Measurements from ENCODE around the gene LGI4. TPM values are rescaled to one million over a fixed set of nuclear protein-coding genes. Genes with fewer than 3 reads are reported as not detected.

The LGI4 gene
- total RNA-seq, 1 experiment from 2014 or later: 0.43 TPM

DNA sequence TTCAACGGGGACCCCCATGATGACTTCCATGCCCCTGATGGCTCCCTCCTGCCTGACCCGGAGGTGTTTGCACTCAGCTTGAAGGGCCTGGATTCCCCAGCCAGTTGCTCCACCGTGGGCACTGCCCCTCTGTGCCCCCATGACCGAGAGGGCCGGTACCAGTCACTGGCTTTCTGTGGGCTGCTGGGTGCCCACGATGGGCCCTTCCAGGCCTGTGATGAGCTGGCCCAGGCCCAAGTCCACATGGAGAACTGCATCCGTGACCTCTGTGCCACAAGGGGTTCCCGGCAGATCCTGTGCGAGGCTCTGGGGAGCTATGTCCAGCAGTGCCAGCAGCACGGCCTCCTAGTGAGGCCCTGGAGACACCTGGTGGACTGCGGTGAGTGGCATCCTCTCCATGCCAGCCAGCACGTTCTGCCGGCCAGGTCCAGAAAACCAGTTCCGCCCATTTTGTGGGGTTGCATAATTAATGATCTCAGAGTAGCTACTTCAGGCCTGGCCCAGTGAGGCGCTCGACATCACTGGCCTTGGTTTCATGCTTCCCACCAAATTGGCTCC, 54.2 kb downstream of the LGI4 start:
- H3K36me3 ChIP-seq (ENCODE audit: control insufficient read depth, insufficient read depth, low read length): no peaks in the 10 kb centered on the region
- H3K27me3 ChIP-seq (replicated peaks; ENCODE audit: control insufficient read depth, insufficient read depth, low read length): no peaks in the 10 kb centered on the region; the same call in 1 of the 2 replicates
- Mint-ChIP-seq H3K27me3 (ENCODE audit: insufficient read depth, unreplicated experiment) (no peaks in the 10 kb centered on the region), H3K4me1 (ENCODE audit: low read depth, unreplicated experiment) (no peaks in the 10 kb centered on the region), H3K4me3 (ENCODE audit: unreplicated experiment) (no peak overlapping the region), H3K36me3 (ENCODE audit: insufficient read depth, unreplicated experiment) (no peaks in the 10 kb centered on the region), H3K27ac (ENCODE audit: unreplicated experiment) (no peak overlapping the region), H3K9me3 (ENCODE audit: unreplicated experiment) (no peaks in the 10 kb centered on the region)
- H3K4me1 ChIP-seq: 0 out of 2 replicates have a peak, but pooled peaks cover 4% of the 10 kb centered on the region
- no TSS peak for BruUV-seq (replicated peaks)
- TF ChIP-seq, protein P1, sequence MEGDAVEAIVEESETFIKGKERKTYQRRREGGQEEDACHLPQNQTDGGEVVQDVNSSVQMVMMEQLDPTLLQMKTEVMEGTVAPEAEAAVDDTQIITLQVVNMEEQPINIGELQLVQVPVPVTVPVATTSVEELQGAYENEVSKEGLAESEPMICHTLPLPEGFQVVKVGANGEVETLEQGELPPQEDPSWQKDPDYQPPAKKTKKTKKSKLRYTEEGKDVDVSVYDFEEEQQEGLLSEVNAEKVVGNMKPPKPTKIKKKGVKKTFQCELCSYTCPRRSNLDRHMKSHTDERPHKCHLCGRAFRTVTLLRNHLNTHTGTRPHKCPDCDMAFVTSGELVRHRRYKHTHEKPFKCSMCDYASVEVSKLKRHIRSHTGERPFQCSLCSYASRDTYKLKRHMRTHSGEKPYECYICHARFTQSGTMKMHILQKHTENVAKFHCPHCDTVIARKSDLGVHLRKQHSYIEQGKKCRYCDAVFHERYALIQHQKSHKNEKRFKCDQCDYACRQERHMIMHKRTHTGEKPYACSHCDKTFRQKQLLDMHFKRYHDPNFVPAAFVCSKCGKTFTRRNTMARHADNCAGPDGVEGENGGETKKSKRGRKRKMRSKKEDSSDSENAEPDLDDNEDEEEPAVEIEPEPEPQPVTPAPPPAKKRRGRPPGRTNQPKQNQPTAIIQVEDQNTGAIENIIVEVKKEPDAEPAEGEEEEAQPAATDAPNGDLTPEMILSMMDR (IDR thresholded peaks at IDR 0.05; ENCODE audit: insufficient read depth in 1 of 2, low read depth in 1 of 2, low read length in 1 of 2, severe bottlenecking in 1 of 2, unreplicated experiment in 1 of 2): no peak
- H3K9me3 ChIP-seq: no peaks in the 10 kb centered on the region
- ChIA-PET POLR2A (no interaction called here), CTCF (no interaction called here)
- intact Hi-C loops (cut with micrococcal nuclease; ENCODE audit: unreplicated experiment): no loop called here
- DNase-seq: no peak
- H3K4me3 ChIP-seq (ENCODE audit: low read depth, low read length): no peak overlapping the region

DNA sequence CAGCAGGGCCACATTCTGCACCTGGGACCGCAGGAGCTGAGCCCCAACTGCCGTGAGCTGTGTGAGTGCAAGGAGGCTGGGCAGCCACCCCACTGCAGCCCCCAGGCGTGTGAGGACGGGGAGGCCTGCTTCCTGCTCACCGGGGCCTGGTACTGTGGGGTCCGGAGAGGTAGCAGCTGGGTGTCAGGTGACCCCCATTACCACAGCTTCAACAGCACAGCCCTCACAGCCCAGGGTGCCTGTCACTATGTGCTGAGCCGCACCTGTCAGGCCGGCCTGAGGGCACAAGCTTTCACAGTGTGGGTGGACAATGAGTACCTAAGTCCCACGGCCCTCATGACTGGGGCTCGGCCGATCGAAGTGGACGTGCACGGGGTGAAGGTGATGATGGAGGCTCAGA, 55.0 kb downstream of the LGI4 start:
- TF ChIP-seq, protein P1 (IDR thresholded peaks at IDR 0.05; ENCODE audit: insufficient read depth in 1 of 2, low read depth in 1 of 2, low read length in 1 of 2, severe bottlenecking in 1 of 2, unreplicated experiment in 1 of 2): no peak
- H3K4me1 Mint-ChIP-seq (ENCODE audit: low read depth, unreplicated experiment): no peaks in the 10 kb centered on the region
- Histone ChIP-seq H3K4me3 (ENCODE audit: low read depth, low read length) (no peak overlapping the region), H3K9me3 (no peaks in the 10 kb centered on the region), H3K36me3 (ENCODE audit: control insufficient read depth, insufficient read depth, low read length) (no peaks in the 10 kb centered on the region), H3K4me1 (0 out of 2 replicates have a peak, but pooled peaks cover 4% of the 10 kb centered on the region), H3K27me3 (replicated peaks; ENCODE audit: control insufficient read depth, insufficient read depth, low read length) (no peaks in the 10 kb centered on the region; the same call in 1 of the 2 replicates)
- H3K27ac Mint-ChIP-seq (ENCODE audit: unreplicated experiment): no peak overlapping the region
- H3K4me3 Mint-ChIP-seq (ENCODE audit: unreplicated experiment): no peak overlapping the region
- intact Hi-C loops (cut with micrococcal nuclease; ENCODE audit: unreplicated experiment): no loop called here
- POLR2A ChIA-PET: no interaction called here
- DNase-seq: no peak
- CTCF ChIA-PET: no interaction called here
- no peaks in the 10 kb centered on the region for H3K36me3 Mint-ChIP-seq (ENCODE audit: insufficient read depth, unreplicated experiment)
- H3K9me3 Mint-ChIP-seq (ENCODE audit: unreplicated experiment): no peaks in the 10 kb centered on the region
- BruUV-seq (replicated peaks): no TSS peak
- peaks cover 2% of the 10 kb centered on the region for H3K27me3 Mint-ChIP-seq (ENCODE audit: insufficient read depth, unreplicated experiment)

DNA sequence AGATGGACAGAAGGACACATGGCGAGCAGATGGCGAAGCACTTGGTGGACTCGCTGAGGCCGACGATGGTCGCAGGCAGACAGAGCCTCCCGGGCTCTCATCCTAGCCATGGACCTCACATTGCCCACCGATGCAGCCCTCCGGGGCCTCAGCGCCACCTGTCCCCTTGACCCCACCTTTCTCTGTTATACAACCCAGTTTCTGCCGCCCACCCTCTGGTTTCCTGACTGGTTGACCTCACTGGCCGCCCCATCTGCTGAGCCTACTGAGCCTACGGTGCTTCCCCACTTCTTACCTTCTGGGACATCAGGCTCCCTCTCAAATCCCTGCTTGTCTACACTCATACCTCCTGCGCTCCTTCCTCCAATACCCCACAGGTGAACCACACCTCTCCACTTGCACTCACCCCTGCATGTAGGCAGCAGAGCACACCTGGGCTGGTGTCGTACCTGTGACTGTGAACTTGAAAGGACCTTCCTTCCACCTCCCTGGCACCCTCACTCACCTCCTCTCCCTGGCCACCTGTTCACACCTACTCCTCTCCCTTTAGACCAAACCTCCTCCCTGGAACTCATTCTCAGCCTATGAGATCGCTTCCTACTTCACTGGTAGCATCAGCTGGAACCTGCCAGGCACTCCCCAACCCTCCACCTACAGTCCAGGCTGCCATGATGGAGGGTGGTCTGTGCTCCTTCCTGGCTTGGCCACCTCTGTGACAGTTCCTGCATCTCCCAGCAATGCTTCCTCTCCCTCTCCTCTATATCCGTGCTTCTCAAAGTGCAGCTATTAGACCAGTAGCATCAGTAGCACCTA, 57.2 kb downstream of the LGI4 start:
- Histone ChIP-seq H3K27me3 (replicated peaks; ENCODE audit: control insufficient read depth, insufficient read depth, low read length) (no peaks in the 10 kb centered on the region; the same call in 1 of the 2 replicates), H3K9me3 (no peaks in the 10 kb centered on the region), H3K4me3 (ENCODE audit: low read depth, low read length) (no peak overlapping the region), H3K4me1 (no peaks in the 10 kb centered on the region), H3K36me3 (ENCODE audit: control insufficient read depth, insufficient read depth, low read length) (no peaks in the 10 kb centered on the region)
- DNase-seq: no peak
- Mint-ChIP-seq H3K4me3 (ENCODE audit: unreplicated experiment) (no peak overlapping the region), H3K9me3 (ENCODE audit: unreplicated experiment) (no peaks in the 10 kb centered on the region), H3K36me3 (ENCODE audit: insufficient read depth, unreplicated experiment) (no peaks in the 10 kb centered on the region), H3K4me1 (ENCODE audit: low read depth, unreplicated experiment) (no peaks in the 10 kb centered on the region), H3K27ac (ENCODE audit: unreplicated experiment) (no peak overlapping the region), H3K27me3 (ENCODE audit: insufficient read depth, unreplicated experiment) (peaks cover 2% of the 10 kb centered on the region)
- intact Hi-C loops (cut with micrococcal nuclease; ENCODE audit: unreplicated experiment): no loop called here
- POLR2A ChIA-PET: no interaction called here
- no TSS peak for BruUV-seq (replicated peaks)
- TF ChIP-seq, protein P1 (IDR thresholded peaks at IDR 0.05; ENCODE audit: insufficient read depth in 1 of 2, low read depth in 1 of 2, low read length in 1 of 2, severe bottlenecking in 1 of 2, unreplicated experiment in 1 of 2): no peak
- CTCF ChIA-PET: no interaction called here

Measured in Caco-2 (cell line).